HEK293T (cell line): ENCODE measurements around the gene ATG16L2.
A peak's percentile ranks its signal among the peaks of the same experiment; 100 is the strongest.
"Not testable (repeated sequence)": the region's sequence is repeated elsewhere in the genome, so short reads cannot be mapped to it uniquely, and the experiment has no call there.

Experiments
- CTCF ChIA-PET: fragments of 350-600 bp; formaldehyde crosslinking; extraction: SDS; loops from one replicate; lab custom pipeline; 2021; ENCODE audit warnings: antibody characterized with exemption, inconsistent platforms; lab: Yijun Ruan, JAX
- POLR2A ChIA-PET: fragments of 350-600 bp; formaldehyde crosslinking; extraction: SDS; loops from one replicate; lab custom pipeline; 2020; ENCODE audit warnings: antibody characterized with exemption, inconsistent platforms; lab: Yijun Ruan, JAX
- DNase-seq: peaks from one replicate; pipeline ENCODE4 v3.0.0; 2012; ENCODE audit warnings: mixed read lengths; ENCODE audit errors: extremely low spot score
- ARNT ChIP-seq: fragments of 450-650 bp; IDR thresholded peaks from 2 replicates; pipeline ENCODE4 v1.6.1; 2017; ENCODE audit warnings: mild to moderate bottlenecking
- BHLHE40 ChIP-seq: fragments of 450-650 bp; IDR thresholded peaks from 2 replicates; pipeline ENCODE4 v1.6.1; 2016; ENCODE audit warnings: mild to moderate bottlenecking, moderate library complexity, borderline replicate concordance
- CTBP1 ChIP-seq: fragments of 450-650 bp; IDR thresholded peaks from 2 replicates; pipeline ENCODE4 v1.6.1; 2016; ENCODE audit warnings: borderline replicate concordance
- ELF4 ChIP-seq: fragments of 450-650 bp; IDR thresholded peaks from 2 replicates; pipeline ENCODE4 v1.6.1; 2017; ENCODE audit warnings: antibody characterized with exemption
- FOXA1 ChIP-seq: fragments of 450-650 bp; IDR thresholded peaks from 2 replicates; pipeline ENCODE4 v1.6.1; 2016; ENCODE audit warnings: mild to moderate bottlenecking
- FOXK2 ChIP-seq: fragments of 450-650 bp; IDR thresholded peaks from 2 replicates; pipeline ENCODE4 v1.6.1; 2016; ENCODE audit warnings: mild to moderate bottlenecking
- FOXM1 ChIP-seq: fragments of 450-650 bp; IDR thresholded peaks from 2 replicates; pipeline ENCODE4 v1.6.1; 2017; ENCODE audit warnings: mild to moderate bottlenecking, borderline replicate concordance
- HDGF ChIP-seq: fragments of 450-650 bp; IDR thresholded peaks from 2 replicates; pipeline ENCODE4 v1.6.1; 2017; ENCODE audit warnings: antibody characterized with exemption, borderline replicate concordance
- L3MBTL2 ChIP-seq: fragments of 450-650 bp; conservative IDR thresholded peaks from 2 replicates; pipeline ENCODE4 v1.6.1; 2016; ENCODE audit warnings: mild to moderate bottlenecking
- LEF1 ChIP-seq: fragments of 450-650 bp; IDR thresholded peaks from 2 replicates; pipeline ENCODE4 v1.6.1; 2017; ENCODE audit warnings: mild to moderate bottlenecking, borderline replicate concordance
- NFRKB ChIP-seq: fragments of 450-650 bp; IDR thresholded peaks from 2 replicates; pipeline ENCODE4 v1.6.1; 2016; ENCODE audit warnings: mild to moderate bottlenecking, moderate library complexity
- SP1 ChIP-seq: fragments of 450-650 bp; IDR thresholded peaks from 2 replicates; pipeline ENCODE4 v1.6.1; 2017
- SUZ12 ChIP-seq: fragments of 450-650 bp; IDR thresholded peaks from 2 replicates; pipeline ENCODE4 v1.6.1; 2016; ENCODE audit warnings: mild to moderate bottlenecking
- TARDBP ChIP-seq: fragments of 450-650 bp; IDR thresholded peaks from 2 replicates; pipeline ENCODE4 v1.6.1; 2016
- ZNF384 ChIP-seq: fragments of 450-650 bp; IDR thresholded peaks from 2 replicates; pipeline ENCODE4 v1.6.1; 2016
- TF ChIP-seq, protein P1 (sequence below): fragments of 450-650 bp; IDR thresholded peaks from 2 replicates; pipeline ENCODE4 v1.6.1; 2016

Gene ATG16L2

DNA sequence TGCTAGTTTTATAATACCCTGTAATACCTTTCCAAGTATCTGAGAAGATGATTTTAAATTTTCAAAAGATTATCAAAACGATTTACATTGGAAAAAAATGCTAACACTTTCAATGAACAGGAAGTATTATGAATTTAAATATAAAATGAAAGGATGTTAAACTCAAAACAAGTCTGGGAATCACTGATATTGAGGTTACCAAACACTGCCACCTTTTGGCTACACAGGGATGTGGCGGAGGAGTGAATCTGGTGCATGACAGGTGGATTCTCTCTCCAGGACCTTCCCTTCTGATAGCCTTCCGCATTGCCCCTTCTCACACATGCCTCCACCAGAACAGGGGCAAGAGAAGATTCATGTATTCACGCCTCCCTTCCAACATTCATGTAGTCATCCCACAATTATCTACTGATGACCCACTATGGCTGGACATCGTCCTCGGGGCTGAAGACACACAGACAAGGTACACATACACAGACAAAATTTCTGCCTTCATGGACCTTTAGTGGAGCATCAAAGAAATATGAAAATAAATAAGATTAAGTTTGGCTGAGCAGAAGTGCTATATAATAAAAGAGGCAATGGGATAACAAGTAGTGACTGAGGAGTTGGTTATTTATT is 34.7 kb downstream of the ATG16L2 start:
- ChIA-PET CTCF (no interaction called here), POLR2A (no interaction called here)
- TF ChIP-seq, protein P1, sequence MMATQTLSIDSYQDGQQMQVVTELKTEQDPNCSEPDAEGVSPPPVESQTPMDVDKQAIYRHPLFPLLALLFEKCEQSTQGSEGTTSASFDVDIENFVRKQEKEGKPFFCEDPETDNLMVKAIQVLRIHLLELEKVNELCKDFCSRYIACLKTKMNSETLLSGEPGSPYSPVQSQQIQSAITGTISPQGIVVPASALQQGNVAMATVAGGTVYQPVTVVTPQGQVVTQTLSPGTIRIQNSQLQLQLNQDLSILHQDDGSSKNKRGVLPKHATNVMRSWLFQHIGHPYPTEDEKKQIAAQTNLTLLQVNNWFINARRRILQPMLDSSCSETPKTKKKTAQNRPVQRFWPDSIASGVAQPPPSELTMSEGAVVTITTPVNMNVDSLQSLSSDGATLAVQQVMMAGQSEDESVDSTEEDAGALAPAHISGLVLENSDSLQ: no peak
- no peak for TF ChIP-seq BHLHE40
- TF ChIP-seq ELF4: no peak
- DNase-seq: peak; percentile 54

DNA sequence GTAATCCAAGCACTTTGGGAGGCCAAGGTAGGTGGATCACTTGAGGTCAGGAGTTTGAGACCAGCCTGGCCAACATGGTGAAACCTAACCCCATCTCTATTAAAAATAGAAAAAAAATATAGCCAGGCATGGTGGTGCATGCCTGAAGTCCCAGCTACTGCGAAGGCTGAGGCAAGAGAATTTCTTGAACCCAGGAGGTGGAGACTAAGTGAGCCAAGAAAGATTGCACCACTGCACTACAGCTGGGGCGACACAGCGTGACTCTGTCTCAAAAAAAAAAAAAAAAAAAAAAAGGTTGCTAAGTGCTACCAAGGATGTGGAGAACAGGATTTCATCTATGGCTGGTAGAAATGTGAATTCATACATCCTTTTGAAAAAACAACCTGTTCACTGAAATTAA is 36.6 kb downstream of the ATG16L2 start:
- DNase-seq: no peak
- POLR2A ChIA-PET: no interaction called here
- CTCF ChIA-PET: no interaction called here
- TF ChIP-seq FOXK2 (no peak), NFRKB (no peak), SUZ12 (no peak), L3MBTL2 (no peak), ZNF384 (no peak)
- TF ChIP-seq, protein P1: no peak

- no peak for DNase-seq
- POLR2A ChIA-PET: no interaction called here
- CTCF ChIA-PET: no interaction called here
- TF ChIP-seq, protein P1: no peak
- TF ChIP-seq FOXK2 (no peak), HDGF (no peak), FOXA1 (no peak), SP1 (no peak), ELF4 (no peak), CTBP1 (no peak), L3MBTL2 (no peak), NFRKB (no peak), SUZ12 (no peak), FOXM1 (no peak), ARNT (no peak)
Measured at GRCh38 chr11:72851726-72852125, 37.5 kb downstream of the ATG16L2 start.

DNA sequence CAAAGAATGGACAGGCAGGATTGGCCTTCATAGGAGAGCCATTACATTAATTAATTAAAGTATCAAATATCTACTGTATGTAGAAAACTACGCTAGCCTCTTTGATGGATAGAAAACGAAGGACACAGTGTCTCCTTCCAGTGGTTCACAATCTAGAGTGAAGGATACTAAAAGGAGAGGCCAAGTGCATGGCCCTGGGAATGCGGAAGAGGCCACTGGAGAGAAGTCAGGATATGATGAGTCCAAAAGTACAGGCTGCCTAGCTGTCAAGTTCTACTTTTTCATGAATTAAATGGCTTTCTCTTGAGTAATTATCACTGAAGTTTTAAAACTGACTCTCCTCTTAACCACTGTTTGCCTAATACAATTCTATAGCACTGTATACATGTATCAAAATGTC is 41.9 kb downstream of the ATG16L2 start:
- CTCF ChIA-PET: no interaction called here
- no peak for DNase-seq
- TF ChIP-seq LEF1 (no peak), TARDBP (no peak), HDGF (no peak), BHLHE40 (no peak), FOXK2 (no peak), CTBP1 (no peak), FOXM1 (no peak), FOXA1 (no peak), ELF4 (no peak), ZNF384 (no peak), ARNT (no peak), SP1 (no peak), L3MBTL2 (no peak), SUZ12 (no peak), NFRKB (no peak)
- TF ChIP-seq, protein P1: no peak
- POLR2A ChIA-PET: no interaction called here

DNA sequence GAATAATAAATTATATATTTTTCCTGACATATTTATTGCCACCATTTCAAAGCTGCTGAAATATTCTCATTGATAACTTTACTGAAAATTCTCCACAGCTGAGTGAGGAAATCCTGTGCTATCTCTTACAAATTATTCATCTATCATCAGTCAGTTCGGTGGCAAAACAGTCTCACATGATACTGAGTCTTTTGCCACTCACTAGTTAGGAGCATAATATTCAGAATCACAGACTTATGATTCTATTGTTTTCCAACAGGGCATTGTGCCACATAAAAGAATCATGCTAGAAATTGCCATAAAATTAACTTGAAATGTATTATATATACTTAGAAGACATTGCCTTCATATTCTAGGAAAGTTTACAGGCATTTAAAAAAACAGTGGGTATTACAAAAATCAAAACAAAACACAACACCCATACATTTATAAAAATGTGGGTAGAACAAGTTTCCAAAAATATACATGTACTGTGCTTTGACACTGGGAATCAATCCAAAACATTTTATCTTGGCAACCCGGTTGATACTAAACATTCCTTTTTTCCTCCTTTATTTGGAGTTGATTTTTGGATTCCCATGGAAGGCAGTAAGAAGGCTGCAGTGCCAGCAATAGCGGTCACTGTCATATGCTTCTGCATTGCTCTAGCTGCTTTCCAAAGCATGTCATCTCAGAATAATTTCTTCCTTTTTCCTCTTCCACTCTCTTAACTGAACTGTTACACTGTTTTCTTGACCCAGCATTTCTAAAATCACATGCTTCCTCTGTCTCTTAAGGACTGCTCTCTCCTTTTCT is 42.5 kb downstream of the ATG16L2 start:
- POLR2A ChIA-PET: no interaction called here
- TF ChIP-seq, protein P1: 0 out of 2 replicates have a peak, but pooled peaks have one; percentile 21
- no peak for TF ChIP-seq FOXK2
- no peak for TF ChIP-seq CTBP1
- no peak for TF ChIP-seq NFRKB

DNA sequence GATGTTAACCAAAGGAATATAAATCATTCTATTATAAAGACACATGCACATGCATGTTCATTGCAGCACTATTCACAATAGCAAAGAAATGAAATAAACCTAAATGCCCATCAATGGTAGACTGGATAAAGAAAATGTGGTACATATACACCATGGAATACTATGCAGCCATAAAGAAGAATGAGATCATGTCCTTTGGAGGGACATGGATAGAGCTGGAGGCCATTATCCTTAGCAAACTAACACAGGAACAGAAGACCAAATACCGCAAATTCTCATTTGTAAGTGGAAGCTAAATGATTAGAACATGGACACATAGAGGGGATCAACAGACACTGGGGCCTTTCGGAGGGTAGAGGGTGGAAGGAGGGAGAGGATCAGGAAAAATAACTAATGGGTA is 44.1 kb downstream of the ATG16L2 start:
- CTCF ChIA-PET, DNase-seq, POLR2A ChIA-PET: not testable (repeated sequence)

More for the DNA sequence above, 42.5 kb downstream of the ATG16L2 start:
- CTCF ChIA-PET: no interaction called here
- no peak for DNase-seq
